ENCODE measurements around the gene ACOD1. TPM values are rescaled to one million over a fixed set of nuclear protein-coding genes. Genes with fewer than 3 reads are reported as not detected.

Gene ACOD1
- total RNA-seq, 1 donor from 2014 or later = not detected

- DNase-seq = peak; percentile 93
Measured at GRCh38 chr13:76991796-76992547, 43.7 kb downstream of the ACOD1 start, which contains the start of gene CLN5. Gene CLN5 (plus strand): TSS chr13:76992081. CDS start chr13:76992099, 18 bp downstream.

- DNase-seq = peak; percentile 48
Measured at GRCh38 chr13:76992548-76993001, 44.3 kb downstream of the ACOD1 start.

GRCh38 chr13:76993021-76993420, 44.7 kb downstream of the ACOD1 start:
- no peak for DNase-seq

GRCh38 chr13:76993473-76993872, 45.2 kb downstream of the ACOD1 start:
- DNase-seq = no peak

GRCh38 chr13:76994281-76994680, 46.0 kb downstream of the ACOD1 start:
- no peak for DNase-seq

- DNase-seq = no peak
Measured at GRCh38 chr13:77000475-77000874, 52.2 kb downstream of the ACOD1 start.

- DNase-seq = no peak
Measured at GRCh38 chr13:77001540-77001939, 53.2 kb downstream of the ACOD1 start.

GRCh38 chr13:77001963-77002587, 53.8 kb downstream of the ACOD1 start:
- no peak for DNase-seq

- peak; percentile 38 for DNase-seq
Measured at GRCh38 chr13:77002590-77003190, 54.4 kb downstream of the ACOD1 start.

Other genes with a start within 250 kb of the ACOD1 start
- gene KCTD12, start 62.1 kb upstream of the ACOD1 start, total RNA-seq = 175 TPM
- gene CLN5, start 43.6 kb downstream of the ACOD1 start, total RNA-seq = 24.9 TPM
- 73.3 TPM for gene FBXL3, start 78.6 kb downstream of the ACOD1 start, total RNA-seq